GM21528 (cell line): ENCODE data around the gene AFMID.
"Not testable (repeated sequence)": the region's sequence is repeated elsewhere in the genome, so short reads cannot be mapped to it uniquely, and the experiment has no call there.

Experiments
- ATAC-seq: cut with Tn5 transposase; IDR thresholded peaks from one replicate; pipeline ENCODE4 v1.9.1; 2021; ENCODE audit warnings: mild to moderate bottlenecking, moderate library complexity; ENCODE audit not compliant: unreplicated experiment, low FRiP score

Gene AFMID

DNA sequence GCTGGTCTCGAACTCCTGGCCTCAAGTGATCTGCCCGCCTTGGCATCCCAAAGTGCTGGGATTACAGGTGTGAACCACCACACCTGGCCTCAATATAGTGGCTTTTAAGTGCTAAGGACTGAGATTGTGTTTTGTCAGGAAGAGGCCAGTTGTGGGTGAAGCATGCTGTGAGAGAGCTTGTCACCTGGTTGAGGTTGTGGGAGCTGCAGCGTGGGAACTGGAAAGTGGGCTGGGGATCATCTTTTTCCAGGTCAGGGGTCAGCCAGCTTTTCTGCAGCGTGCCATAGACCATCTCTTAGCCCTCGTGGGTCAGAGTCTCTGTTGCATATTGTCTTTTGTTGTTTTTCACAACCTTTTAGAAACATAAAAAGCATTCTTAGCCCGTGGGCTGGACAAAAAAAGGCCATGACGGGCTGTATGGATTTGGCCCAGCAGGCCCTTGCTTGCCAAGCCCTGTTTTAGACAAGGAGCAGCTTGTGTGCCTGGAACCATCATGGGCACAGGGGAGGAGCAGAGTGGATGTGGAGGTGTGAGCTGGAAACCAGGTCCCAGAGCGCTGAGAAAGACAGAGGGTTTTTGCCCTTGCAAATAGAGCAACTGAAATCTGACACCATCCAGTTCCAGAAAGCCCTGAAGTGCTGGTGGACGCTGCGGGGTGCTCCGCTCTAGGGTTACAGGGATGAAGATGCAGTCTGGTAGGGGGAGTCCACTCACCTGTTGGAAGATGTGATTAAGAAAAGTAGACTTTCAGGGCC lies 32.4 kb downstream of the AFMID start:
- no peak for ATAC-seq

DNA sequence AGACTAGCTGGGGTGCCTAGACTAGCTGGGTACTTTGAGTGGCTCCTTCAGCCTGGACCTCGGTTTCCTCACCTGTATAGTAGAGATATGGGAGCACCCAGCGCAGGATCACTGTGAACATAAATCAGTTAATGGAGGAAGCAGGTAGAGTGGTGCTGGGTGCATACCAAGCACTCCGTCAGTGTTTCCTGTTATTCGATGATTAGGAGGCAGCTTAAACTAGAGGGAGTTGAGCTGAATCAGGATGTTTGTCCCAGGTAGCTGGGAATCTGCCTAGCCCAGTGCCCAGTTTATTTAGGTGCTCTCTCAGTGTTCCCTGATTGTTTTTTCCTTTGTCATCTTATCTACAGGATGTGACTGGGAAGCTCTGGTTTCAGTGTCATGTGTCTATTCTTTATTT lies 35.9 kb downstream of the AFMID start:
- no peak for ATAC-seq

DNA sequence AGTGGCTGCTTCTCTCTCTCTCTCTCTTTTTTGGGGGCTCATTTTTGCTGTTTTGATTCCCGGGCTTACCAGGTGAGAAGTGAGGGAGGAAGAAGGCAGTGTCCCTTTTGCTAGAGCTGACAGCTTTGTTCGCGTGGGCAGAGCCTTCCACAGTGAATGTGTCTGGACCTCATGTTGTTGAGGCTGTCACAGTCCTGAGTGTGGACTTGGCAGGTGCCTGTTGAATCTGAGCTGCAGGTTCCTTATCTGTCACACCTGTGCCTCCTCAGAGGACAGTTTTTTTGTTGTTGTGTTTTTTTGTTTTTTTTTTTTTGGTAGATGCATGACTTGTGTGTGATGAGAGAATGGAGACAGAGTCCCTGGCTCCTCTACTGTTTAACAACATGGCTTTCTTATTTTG lies 36.6 kb downstream of the AFMID start:
- no peak for ATAC-seq

DNA sequence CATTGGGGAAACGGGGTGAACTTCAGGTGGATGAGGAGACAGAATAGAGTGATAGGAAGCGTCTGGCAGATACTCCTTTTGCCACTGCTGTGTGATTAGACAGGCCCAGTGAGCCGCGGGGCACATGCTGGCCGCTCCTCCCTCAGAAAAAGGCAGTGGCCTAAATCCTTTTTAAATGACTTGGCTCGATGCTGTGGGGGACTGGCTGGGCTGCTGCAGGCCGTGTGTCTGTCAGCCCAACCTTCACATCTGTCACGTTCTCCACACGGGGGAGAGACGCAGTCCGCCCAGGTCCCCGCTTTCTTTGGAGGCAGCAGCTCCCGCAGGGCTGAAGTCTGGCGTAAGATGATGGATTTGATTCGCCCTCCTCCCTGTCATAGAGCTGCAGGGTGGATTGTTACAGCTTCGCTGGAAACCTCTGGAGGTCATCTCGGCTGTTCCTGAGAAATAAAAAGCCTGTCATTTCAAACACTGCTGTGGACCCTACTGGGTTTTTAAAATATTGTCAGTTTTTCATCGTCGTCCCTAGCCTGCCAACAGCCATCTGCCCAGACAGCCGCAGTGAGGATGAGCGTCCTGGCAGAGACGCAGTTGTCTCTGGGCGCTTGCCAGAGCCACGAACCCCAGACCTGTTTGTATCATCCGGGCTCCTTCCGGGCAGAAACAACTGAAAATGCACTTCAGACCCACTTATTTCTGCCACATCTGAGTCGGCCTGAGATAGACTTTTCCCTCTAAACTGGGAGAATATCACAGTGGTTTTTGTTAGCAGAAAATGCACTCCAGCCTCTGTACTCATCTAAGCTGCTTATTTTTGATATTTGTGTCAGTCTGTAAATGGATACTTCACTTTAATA lies 37.3 kb downstream of the AFMID start:
- no peak for ATAC-seq

DNA sequence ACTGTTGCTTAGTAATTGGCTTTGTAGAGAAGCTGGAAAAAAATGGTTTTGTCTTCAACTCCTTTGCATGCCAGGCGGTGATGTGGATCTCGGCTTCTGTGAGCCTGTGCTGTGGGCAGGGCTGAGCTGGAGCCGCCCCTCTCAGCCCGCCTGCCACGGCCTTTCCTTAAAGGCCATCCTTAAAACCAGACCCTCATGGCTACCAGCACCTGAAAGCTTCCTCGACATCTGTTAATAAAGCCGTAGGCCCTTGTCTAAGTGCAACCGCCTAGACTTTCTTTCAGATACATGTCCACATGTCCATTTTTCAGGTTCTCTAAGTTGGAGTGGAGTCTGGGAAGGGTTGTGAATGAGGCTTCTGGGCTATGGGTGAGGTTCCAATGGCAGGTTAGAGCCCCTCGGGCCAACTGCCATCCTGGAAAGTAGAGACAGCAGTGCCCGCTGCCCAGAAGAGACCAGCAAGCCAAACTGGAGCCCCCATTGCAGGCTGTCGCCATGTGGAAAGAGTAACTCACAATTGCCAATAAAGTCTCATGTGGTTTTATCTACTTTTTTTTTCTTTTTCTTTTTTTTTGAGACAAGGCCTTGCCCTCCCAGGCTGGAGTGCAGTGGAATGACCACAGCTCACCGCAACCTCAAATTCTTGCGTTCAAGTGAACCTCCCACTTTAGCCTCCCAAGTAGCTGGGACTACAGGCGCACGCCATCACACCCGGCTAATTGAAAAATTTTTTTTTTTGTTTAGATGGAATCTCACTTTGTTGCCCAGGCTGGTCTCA lies 38.1 kb downstream of the AFMID start:
- ATAC-seq: no peak

DNA sequence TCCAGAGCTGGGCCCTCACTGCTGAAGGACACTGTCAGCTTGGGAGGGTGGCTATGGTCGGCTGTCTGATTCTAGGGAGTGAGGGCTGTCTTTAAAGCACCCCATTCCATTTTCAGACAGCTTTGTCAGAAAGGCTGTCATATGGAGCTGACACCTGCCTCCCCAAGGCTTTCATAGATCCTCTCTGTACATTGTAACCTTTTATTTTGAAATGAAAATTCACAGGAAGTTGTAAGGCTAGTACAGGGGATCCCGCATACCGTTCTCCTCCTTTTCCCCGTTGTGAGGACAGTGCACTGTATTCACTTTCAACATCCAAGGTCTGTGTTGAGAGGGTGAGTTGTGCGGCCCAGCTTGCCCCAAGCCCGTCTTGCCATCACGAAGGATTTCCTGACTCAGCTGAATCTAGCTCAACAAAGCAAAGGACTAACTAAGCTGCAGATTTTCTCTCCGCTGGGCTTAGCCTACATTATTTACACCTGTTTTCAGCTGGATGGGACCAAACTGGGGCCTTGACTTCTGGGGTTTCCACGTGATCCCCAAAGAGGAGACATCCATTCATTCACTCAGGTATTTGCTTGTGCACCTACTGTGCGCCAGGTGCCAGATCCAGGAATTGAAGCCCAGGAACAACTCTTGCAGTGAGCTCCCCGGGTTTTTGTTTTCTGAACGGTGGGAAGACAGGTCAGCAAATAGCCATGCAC lies 39.0 kb downstream of the AFMID start:
- ATAC-seq: no peak

DNA sequence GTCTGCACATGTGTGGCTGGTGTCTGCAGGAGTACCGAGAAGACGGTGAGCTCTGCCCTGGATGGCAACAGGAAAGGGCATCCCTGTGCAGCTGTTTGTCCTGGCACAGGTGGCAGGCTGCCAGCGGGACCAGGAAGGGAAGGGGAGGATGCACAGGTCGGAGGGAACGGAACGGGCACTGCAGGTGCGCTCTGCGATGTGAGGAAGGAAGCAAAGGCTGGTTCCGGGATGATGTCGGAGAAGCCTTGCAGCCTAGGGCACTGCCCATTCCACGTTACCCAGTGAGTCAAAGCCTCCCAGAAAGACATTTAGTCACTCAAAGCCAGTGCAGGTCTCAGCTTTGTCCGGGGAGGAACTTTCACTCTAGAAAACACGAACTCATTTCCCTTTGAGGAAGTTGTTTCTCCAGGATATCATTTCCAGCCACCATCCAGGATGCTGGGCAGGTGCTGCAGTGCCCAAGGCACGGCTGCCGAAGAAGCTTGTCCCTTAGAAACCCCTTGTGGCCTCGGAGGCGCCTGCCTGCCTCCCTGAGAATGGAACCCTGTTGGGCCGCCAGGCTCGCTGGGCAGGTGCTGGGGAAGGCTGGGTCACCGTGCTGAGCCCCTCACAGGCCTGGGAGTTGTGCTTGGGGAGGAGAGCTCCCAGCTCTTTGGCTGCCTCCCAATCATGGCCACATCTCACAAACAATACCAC lies 39.7 kb downstream of the AFMID start:
- ATAC-seq: no peak

DNA sequence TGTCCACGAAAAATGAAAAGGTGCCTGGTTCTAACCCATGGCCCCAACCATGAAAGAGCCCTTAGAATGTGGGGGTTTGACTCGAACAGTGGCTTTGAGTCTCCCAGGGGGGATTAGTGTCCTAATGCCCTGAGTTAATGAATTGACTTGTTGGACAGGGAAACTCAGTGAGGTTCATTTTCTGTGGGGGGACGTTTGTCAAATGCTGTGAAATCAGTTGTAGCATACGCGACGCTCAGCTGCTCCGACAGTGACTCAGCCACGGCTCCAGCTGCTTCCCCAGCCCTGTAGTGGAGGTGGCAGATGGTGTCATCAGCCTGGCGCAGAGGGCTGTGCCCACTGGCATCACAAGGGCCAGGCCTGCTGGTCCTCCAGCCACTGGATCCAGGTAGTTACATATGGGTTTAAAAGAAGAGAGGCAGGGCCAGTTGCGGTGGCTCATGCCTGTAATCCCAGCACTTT lies 40.3 kb downstream of the AFMID start:
- ATAC-seq: no peak

DNA sequence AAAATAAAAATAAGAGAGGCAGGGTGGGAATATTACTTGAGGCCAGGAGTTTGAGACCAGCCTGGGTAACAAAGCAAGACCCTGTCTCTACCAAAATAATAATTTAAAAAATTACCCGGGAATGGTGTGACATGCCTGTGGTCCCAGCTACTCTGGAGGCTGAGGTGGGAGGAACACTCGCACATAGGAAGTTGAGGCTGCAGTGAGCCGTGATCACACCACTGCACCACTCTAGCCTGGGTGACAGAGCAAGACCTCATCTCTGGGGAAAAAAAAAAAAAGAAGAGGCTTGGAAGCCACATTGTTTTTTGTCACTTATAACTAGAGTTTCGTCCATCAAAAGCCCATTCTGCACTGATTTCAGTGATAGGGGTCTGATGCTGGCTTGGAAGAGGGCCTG lies 41.0 kb downstream of the AFMID start:
- ATAC-seq: no peak

DNA sequence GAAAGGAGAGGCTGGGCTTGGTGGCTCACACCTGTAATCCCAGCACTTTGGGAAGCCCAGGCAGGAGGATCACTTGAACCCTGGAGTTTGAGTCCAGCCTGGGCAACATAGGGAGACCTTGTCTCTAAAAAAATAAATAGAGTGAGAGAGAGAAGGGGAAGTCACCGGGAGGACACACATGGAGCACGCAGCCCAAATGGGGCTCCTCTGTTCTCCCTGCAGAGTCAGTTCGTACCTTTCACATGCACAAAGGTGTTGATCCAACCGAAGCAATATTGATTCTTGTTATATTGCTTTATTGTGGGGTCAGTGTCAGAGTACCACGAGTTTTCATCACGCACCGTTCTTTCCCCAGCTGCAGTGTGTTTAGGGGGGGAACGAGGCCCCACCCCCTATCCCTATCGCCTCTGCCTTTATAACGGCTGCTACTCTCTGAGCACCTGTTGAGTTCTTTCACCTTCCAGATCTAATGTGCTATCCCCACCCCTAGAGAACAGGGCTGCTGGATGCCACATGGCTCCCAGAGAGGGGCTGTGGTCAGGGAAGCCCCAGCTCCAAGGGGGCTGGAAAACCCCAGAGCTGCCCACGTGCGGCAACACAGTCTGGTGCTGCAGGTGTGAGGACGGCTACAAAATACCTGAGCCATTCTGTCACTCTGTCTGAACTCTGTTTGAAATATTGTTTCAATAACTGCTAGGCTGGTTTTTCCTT lies 43.2 kb downstream of the AFMID start:
- no peak for ATAC-seq

DNA sequence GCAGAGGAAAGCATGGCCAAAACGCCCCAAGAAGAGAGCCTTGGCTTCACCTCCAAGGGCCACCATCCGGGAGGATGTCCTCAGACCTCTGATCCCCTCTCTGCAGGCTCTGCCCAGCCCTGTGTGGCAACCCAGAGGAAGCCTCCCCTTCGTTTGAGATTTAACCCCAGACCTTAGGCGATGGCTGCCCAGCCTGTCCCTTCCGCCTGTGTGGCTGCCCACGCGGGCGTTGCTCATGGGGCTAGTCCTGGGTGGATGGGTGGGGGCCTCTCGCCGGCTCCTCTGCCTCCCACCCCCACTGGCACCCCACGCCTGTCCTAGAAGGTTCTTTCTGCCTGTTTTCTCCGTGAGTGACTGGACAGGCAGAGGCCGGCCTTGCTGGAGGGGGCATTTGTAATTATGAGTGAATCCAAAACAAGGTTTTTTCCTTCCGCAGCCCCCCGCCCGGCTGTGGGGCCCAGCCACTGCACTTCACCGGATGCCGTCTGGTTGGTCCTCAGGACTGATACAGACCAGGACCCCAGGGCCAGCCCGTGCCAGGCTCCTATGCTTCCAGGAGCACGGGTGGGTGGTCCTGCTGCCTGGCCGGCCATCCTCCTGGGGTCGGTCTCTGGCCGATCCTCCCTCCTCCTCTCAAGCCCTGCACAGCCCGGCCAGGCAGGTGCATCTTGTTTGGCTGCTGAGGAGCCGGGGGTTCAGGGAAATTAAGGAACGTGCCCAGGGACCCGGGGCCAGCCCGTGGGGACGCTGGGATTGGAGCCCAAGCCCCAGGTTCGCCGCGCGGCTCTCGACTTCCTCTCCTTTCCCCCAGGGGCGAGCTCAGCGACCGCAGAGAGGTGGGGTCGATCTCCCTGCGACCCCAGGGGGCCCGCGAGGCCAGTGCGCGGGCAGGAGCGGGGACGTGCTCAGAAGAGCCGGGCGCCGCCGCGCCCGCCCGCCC lies 44.1 kb downstream of the AFMID start, which contains the start of gene TMEM235:
Gene TMEM235 (plus strand): TSS at position 636 of the 940 bp plus-strand sequence. CDS start 393 bp downstream, outside the sequence.
- ATAC-seq: no peak

DNA sequence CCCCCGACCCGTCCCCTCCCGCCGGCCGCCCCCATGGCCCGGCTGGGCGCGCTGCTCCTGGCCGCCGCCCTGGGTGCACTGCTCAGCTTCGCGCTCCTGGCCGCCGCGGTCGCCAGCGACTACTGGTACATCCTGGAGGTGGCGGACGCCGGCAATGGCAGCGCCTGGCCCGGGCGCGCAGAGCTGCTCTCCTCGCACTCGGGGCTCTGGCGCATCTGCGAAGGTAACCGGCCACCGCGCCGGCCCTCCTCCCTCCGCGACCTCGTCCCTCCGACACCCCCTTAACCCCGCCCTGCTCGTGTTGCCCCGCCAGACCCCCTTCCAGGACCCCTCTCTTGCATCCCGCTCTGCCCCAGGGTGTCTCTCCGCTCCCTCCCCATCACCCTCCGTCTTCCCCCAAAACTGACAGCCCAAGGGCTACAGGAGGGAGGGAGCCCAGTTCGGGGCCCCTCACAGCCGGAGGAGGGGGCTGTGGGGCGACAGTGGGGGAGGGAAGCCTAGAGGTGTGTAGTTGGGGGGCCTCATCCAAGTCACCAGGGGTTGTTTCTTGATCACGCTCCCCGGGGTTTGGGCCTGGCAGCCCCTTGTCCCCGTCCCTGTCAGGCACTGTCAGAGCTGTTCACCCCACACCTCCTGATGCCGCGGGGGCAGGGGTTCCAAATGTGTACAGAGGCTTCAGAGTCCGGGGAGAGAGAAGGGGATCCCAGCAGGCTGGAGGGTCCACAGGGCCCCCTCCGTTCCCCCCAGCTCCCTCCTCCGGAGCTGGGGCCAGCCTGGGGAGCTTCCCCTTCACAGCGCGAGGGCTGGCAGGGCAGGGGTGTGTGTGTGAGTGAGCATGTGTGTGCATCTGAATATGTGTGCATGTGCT lies 45.1 kb downstream of the AFMID start:
- ATAC-seq: no peak

DNA sequence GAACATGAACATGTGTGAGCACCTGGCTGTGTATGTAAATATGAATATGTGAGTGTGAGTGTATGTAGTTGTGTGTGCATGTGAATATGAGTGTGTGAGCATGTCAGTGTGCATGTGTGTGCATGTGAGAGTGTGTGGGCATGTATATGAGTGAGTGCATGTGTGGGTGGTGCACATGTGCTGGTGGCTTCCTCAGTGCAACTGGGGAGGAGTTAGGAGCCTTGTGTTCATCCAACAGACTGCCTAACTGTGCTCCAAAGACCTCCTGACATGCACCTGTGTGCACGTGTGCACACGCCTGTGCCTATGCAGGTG lies 45.7 kb downstream of the AFMID start:
- no peak for ATAC-seq

DNA sequence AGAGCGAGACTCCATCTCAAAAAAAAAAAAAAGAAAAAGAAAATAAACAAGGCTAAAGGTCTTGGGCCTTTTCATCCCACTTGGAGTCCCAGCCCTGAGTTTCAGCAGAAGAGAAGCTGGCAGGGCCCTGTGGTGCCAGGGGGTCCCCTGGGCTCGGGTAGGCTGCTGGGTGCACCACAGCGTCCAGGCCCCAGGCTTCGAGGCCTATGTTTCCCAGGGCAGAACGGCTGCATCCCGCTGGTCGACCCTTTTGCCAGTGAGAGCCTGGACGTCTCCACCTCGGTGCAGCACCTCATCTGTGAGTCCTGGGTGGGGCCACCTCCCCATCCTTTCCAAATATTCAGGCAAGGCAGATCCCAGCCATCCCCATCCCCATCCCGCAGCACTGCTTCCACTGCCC lies 46.5 kb downstream of the AFMID start:
- no peak for ATAC-seq

DNA sequence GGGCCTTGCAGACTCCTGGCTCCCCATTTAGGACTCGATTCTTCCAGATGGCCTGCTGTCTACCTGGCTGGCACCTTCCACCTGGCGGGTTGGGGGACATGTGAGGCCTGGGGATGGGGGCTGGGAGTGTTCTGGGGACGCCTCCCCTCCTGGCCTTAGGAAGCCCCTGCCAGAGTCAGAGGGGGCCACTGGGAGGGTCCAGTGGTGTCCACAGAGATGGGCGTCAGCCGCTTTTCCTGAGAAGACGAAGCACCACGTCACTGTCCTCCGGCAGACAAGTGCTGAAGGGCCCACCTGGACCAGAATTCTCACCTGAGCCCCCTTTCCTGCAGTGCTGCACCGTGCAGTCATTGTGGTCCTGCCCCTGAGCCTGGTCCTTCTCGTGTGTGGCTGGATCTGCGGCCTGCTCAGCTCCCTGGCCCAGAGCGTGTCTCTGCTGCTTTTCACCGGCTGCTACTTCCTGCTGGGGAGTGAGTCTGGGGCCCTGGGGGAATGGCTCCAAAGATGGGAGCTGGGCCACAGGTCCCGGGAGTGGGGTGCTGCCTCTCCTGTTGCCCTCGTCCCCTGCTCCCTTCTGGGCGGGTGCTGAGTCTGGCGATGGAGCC lies 47.2 kb downstream of the AFMID start:
- no peak for ATAC-seq

DNA sequence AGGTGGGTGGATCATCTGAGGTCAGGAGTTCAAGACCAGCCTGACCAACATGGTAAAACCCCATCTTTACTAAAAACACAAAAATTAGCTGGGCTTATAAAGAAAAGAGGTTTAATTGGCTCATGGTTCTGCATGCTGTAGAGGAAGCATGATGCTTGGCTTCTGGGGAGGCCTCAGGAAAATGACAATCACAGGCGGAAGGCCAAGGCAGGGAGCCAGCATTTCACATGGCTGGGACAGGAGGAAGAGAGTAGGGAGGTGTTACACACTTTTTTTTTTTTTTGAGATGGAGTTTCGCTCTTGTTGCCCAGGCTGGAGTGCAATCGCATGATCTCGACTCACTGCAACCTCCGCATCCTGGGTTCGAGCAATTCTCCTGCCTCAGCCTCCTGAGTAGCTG lies 47.9 kb downstream of the AFMID start:
- ATAC-seq: not testable (repeated sequence)

DNA sequence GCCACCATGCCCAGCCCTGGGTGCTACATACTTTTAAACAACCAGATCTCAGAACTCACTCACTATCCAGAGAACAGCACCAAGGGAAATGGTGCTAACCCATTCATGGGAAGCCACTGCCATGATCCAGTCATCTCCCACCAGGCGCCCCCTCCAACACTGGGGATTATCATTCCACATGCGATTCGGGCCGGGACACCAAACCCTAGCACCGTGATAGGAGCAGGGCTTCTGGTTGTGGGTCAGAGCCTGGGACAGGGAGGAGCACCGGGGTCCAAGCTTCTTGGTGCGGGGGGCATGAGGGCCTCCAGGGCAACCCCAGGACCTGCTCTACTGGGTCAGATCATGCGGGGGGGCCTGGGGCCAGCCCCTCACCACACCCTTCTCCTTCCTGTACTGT lies 48.7 kb downstream of the AFMID start:
- ATAC-seq: no peak
